ENCODE measurements around the gene SRR.
"Not testable (repeated sequence)": the region's sequence is repeated elsewhere in the genome, so short reads cannot be mapped to it uniquely, and the experiment has no call there.

Gene SRR, protein sequence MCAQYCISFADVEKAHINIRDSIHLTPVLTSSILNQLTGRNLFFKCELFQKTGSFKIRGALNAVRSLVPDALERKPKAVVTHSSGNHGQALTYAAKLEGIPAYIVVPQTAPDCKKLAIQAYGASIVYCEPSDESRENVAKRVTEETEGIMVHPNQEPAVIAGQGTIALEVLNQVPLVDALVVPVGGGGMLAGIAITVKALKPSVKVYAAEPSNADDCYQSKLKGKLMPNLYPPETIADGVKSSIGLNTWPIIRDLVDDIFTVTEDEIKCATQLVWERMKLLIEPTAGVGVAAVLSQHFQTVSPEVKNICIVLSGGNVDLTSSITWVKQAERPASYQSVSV

DNA sequence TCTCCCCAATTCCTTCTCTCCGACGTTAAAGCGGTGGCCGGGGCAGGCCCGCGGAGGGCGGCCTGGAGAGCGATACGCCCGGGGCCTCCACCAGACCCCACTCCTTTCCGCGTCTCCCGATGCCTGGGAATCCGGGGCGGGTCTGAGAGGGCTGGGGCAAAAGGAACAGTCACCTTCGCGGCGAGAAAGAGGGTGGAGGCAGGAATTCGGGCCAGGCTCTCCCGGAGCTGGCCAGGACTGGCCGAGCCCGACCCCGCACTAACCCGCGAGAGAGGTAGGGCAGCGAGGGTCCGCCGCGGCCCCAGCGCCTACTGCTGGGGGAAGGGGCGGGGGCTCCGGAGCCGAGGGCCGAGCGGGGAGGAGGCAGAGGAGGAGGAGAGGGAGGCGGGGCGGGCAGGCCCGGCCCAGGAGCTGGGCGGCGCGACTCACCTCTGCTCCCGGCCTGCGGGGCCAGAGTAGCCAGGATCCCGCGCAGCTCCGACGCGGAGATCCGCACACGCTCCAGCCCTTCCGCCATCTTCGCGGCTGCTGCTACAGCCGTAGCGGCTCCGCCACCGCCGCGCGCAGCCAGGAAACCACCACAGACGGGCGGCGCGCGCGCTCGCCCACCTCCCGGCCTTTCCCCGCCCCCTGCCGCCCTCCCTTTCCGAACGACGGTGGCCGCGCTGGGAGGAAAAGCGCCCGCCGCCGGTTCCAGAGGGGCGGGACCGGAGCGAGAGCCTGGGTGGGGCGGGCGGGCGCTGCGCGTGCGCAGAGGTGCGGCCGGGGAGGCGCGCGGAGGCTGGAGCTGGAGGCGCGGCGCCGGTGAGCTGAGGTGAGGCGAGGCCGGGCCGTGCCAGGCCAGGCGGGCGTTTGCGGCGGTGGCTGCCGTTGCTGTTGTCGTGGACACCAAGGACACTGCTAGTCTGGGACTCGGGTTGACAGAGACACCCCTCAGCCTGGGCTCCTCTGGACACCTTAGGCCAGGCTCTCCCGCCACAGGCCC, at the start of gene SRR, which contains the start of gene SMG6:
SRR (plus strand) TSS at position 747 of the 985 bp plus-strand sequence. CDS start 11,611 bp downstream, outside the sequence.
SMG6 (minus strand) TSS at position 582 of the 985 bp plus-strand sequence; CDS start at position 517, 65 bp downstream.
- DNase-seq = peak; percentile 59

DNA sequence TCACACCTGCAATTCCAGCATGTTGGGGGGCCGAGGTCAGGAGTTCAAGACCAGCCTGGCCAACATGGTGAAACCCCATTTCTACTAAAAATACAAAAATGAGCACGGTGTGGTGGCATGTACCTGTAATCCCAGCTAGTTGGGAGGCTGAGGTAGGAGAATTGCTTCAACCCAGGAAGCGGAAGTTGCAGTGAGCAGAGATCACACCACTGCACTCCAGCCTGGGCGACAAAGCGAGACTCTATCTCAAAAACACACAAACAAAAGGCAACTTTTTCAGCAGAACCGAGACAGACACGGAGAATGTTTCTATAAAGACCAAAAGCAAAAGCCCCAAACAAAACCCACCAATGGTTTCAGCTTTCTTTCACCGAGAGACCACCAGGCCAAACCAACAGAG, 44.9 kb upstream of the SRR start:
- not testable (repeated sequence) for DNase-seq

DNA sequence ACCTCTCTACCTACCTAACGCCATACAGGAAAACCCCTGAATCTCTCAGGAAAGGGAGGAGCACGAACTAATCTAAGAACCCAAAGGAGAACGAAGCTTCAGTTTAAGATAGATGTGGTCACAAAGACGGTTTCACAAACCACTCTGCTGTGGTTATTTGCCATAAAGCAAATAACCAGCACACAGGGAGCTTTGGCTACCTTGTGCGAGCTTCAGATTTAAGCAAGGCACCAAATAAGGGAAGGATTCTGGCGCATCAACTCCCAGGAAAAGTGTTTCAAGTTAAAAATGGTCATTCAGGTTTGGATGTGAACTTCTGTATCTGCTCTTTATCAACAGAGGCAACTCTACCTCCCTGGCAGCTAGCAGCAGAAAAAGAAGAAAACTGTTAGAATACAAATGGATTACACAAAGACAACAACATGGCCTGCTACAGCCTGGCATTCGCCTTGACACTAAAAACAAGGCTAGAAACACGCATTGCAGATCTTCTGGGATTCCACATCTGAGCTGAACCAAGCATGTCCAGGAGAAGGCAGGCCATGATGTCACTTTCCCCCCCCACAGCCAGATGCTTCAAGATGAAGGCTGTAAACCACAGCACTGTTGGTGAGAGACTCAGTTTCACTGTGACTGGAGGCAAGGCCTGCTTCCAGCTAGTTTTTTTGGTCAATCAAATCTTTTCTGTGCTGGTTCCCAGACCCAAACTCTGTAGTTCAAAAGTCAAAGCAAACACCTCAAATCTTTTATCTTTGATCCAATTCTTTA, 43.8 kb upstream of the SRR start:
- DNase-seq = no peak

DNA sequence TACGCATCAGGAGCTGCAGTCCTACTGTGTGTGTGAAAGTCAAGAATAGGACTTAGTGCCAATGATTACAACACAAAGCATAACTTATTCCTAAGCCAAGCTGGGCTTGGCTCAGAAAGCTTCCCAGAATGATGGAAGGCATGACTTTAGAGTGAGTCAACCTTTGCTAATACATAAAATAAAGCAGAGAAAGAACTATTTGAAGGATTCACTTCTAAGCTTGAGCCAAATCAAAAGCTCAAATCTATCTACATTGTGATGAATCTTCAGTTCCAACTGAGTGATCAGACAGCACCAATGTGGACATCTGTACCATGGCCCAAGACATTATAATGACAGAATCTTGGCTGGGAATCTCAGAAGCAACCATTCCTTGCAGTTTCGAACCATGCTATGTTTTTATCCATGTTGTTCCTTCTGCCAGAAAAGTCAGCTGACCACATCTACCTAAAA, 41.6 kb upstream of the SRR start:
- no peak for DNase-seq

DNA sequence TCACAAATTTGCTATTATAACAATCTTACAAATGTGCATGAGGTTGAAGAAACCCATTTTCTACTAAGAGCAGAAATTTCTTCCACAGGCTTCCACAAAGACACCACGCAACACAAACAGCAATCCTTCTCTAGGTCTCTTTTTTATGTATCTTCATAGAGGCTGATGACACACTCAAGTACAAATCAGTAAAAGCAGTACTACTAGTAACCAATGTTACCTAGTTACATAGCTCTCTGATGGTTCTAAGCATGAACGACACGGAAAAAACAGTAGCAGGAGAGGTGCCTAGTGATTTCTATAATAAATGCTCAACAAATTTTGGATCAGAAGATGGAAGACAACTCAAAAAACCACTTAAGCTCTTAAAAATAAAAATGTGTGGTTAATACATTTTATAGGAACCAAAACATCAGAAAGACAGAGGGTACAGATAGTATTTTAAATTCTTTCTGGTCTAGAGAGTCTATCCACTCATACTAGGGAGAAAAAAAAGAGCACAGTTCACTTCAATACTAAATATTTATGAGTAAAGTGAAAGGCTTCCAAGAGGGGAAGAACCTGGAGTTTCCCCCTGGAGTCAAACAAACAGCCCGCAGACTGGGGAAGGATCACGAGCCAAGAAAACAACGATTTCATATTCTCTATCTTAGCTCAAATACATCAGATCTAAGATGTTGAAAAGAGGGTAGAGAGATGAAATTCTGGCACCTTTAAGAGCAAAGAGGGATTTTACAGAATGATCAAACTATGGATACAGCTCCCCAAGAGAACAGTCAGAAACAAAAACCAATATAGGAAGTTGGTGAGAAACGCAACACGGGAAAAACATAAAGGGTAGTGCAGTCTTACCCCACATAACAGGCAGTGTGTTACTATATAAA, 40.3 kb upstream of the SRR start:
- no peak for DNase-seq

DNA sequence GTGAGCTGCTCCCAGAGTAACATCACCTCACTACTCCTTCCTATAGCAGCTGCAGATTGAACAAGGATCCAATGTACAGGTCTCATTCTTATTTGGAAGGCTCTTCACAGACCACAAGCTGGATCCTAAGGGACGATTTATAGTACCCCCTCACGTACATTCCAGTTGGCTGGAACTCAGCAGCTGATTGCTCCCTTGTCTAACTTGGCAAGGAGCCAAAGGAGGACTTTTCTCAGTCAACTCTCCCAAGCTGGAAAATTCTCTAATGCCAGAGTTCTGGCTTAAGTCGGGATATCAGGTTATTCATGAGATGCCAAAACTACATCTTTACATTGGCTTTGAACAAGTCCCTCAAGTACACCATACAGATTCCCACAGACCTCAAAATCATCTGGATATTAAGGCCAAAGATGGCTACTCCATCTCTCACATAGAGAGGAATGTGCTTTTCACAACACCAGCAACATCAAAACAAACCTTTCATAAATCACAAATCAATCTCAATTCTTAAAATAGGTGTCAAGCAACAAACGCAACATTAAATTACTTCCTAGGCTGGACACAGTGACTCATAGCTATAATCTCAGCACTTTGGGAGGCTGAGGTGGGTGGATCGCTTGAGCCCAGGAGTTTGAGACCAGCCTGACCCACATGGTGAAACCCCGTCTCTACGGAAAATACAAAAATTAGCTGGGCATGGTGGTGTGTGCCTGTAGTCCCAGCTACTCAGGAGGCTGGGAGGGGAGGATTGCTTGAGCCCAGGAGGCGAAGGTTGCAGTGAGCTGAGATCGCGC, 39.5 kb upstream of the SRR start:
- DNase-seq = no peak

DNA sequence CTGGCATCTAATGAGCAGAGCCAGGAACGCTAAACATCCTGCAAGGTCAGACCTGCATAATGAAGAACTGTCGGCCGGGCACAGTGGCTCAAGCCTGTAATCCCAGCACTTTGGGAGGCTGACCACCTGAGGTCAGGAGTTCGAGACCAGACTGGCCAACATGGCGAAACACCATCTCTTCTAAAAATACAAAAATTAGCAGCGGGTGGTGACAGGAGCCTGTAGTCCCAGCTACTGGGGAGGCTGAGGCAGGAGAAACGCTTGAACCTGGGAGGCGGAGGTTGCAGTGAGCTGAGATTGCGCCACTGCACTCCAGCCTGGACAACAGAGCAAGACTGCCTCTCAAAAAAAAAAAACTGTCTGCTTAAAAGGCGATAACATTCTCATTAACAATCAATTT, 38.6 kb upstream of the SRR start:
- DNase-seq = not testable (repeated sequence)

DNA sequence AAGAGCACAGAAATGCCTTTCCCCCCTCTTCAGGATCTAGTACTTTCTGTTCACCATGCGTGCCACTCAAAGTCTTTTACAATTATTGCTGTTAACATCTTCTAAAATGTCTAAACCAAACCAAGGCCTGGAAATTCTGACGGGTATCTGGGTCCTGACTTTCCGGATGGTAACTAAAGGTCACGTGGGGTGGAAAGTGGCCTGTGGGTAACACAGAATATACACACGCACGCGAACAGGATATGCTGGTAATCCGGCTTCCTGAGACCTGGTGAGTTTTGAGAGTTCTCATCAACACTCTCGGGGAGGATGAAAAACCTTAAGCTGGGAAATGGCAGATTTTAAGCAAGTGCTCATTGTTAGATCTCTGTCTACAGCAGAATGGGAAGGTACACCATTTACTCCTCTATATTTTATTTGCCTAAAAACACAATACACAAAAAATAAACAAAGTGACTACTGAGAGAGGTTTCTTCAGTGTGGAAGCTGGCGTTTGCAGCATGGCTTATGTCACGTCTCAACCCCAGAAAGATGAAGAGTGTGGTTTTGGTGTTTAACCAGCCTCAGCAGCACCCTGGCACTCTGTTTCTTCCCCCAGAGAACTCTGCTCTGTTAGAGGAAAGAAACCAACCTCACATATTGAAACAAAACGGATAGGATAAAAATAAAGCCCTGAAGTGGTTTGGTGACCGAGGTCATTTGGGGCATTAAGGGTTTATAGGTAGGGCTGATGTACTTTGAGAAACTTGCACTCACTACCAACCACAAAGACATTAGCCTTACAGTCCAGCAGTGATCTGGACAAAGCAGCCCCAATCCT, 37.5 kb upstream of the SRR start:
- DNase-seq = no peak

DNA sequence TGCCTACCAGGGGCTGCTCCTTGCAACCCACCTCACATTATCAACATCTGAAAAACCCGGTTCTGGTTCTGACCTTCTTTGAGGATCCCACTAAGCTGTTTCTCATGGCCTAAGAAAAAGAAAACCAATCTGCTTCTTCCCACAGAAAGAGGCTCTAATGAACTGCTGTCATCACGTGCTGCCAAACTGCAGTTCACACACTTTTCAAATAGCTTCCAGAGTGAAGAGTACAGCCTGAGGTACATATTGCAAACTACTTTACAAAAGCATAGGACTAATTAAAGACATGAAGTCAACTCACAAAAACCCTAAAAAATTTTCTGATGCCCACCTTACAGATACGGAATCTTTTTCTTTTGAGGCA, 36.9 kb upstream of the SRR start:
- DNase-seq = no peak

DNA sequence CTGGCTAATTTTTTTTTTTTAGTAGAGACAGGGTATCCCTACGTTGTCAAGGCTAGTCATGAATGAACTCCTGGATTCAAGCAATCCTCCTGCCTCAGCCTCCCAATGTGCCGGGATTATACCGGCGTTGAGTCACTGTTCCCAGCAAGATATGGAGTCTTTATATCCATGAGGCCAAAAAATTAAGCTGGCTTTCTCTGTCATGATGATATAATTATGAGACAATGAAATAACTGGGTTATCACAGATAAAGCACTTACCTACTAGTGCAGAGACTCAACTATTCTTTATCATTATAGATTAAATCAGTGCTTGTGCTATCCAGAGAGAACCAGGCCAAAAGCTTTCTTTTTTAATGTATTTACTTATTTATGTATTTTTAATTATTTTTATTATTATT, 36.4 kb upstream of the SRR start:
- DNase-seq = no peak

DNA sequence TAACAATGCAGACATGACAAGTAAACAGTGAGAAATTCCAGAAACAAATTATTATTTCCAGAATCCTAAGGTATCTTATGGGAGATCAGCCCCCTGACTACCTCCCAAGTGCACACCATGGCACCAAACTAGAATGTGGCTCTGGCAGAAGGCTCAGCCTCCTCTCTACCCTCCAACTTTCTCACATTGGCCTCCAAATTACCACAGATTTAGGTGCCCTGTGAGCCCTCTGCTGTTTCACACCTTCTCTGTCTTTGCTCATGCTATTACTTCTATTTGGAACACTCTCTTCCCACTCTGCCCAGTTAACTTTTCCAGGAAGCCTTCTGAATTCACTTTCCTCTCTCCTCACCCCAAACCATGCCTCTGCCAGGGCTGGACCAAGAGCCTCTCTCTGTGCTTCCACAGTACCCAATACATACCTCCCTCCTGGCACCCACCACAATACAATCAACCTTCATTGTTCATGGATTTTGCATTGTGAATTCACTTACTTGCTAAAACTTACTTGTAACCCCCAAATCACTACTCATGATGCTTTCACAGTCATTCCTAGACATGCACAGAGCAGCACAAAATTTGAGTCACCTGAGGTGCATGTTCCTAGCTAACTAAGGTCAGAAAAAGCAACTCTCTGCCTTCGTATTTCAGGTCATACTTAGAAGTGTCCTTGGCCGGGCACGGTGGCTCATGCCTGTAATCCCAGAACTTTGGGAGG, 31.6 kb upstream of the SRR start:
- DNase-seq = no peak

DNA sequence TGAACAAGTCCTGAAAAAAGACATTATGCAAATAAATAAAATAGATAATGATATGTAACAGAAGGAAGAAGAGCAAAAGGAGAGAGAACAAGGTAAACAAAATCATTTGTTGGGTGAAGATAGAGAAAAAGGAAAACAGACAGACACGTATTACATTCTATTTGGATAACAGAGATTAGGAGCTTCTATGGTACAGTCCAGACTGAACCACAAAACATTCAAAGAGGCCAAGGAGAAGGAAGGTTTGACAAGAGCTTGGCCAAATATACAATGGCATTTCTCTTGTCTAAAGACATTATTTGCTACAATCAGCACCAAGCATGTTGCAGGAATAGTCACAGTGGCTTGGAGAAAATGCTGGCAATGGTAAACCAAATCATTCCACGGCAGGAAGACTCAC, 29.3 kb upstream of the SRR start:
- DNase-seq = no peak

DNA sequence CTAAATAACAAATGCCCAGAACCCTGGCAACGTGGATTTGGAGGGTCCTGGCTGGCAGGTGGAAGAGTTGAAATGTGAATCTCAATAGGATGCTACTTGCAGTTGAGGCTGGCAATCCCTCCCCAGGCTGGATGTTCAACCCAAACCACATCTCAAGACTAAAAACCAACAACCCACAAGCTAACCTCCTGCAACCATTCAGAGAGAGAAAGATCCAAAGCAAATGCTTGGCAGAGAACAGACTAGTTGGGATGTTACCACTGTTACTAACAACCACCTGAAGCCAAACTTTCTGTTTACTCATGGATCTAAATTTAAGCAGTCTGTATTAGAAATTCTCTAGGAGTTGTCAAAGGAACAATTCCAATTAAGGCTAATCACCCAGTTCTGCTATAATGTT, 28.0 kb upstream of the SRR start:
- no peak for DNase-seq

DNA sequence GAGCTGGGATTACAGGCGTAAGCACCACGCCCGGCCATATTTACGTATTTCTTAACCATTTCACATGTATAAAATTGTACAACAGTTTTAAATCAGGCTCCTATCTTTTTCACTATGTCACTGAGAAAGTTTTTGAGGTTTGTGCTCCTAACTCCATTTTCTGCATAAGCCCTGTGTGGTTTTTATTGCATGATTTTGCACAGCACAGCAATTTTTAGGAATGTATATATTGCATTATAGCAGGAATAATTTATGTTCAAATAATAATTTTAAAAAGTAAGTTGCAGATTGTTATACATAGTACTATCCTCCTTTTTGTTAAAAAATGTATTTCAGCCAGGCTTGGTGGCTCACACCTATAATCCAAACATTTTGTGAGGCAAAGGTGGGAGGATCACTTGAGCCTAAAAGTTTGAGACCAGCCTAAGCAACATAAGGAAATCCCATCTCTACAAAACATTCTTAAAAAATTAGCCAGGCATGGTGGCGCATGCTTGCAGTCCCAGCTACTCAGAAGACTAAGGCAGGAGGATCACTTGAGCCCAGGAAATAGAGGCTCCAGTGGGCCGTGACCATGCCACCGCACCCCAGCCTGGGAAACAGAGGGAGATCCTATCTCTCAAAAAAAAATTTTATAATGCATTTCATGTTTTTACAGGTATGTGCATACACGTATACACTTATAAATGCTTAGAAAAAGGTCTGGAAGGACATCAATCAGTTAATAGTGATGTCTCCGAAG, 26.1 kb upstream of the SRR start:
- no peak for DNase-seq

DNA sequence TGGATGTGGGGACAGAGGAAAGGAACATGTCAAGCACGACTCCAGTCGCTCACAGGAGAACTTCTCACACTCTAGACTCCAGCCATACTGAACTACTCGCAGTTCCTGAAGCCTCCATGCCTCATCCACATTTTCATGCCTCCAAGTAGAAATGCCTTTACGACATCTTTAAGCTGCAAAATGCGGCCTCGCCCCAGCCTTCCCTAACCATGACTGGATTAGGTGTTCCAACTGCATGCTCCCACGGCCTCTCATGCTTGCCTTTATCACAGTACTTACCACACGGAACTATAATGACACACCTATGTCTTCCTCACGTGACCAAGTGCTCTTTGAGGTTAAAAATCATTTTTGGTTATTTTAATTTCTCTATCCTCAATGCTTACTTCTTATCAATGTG, 24.0 kb upstream of the SRR start:
- no peak for DNase-seq

DNA sequence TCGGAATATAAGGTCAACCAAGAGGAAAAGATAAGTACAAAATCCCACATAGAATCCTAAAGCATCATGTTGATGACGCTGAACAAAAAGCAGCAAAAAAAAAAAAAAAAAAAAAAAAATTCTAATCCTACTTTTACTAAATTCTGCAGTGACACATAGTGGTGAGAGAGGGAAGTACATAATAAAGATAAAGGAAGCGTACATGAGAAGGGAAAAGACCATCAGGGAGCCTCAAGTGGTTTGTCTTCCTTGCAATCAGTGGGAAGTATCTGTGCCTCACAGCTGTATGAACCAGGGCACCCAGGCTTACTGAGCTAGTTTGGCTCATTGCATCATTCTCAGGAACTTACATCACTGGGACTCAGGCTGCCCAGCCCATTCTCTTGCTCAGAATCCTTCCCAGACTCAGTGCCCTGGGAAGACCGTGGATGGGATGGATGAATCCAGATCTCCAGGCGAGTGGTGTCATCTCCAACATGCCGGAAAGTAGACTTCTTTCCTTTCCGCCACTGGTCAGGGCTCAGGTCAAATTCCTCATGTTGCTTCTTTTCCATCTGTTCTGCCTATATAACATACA, 21.4 kb upstream of the SRR start:
- DNase-seq = no peak

DNA sequence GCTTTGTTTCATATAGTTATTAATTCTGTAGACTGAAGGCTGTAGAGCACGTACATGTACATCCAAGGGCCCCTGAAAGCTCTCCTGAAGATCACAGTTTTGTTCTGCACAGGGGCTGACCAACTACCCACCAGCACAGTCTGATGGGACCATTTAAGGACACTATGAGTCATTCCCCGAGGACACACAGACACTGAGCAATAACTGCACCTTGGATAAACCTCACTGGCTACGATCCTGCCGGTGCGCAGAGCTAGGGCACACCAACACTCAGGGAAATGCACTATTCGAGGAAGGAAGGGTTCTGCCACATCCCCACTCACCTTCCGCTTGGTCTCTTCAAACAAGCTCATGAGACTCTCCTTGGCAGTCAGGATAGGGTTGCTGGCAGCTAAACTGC, 20.4 kb upstream of the SRR start:
- DNase-seq = no peak

DNA sequence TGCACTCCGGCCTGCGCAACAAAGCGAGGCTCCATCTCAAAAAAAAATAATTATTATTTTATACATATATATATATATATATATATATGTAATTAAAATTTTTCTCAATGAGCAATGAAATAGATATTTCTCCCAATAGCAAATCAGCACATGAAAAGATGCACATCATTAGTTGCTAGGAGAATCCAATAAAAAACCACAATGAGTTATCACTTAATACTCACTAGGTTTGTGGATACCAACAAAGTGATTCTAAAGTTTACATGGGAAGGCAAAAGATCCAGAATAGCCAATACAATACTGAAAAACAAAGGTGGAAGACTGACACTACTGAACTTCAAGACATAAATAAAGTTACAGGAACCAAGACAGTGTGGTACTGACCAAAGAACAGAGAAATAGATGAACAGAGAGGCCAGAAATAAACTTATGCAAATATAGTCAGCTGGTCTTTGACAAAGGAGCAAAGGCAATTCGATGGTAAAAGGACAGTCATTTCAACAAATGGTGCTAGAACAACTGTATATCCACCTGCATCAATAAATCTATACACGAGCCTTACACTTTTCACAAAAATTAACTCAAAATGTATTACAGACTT, 13.8 kb upstream of the SRR start:
- DNase-seq = no peak

Measured in COR-L47 (cell line).